IPS-20b (cell line): Measurements from ENCODE around the gene PIEZO1.

ENCODE experiments used
- H3K27ac ChIP-seq: one replicate; pipeline ENCODE4 v1.5.1; 2013; ENCODE audit warnings: low read length
- H3K27me3 ChIP-seq: 2 replicates; pipeline ENCODE4 v1.6.1; 2013; ENCODE audit warnings: mild to moderate bottlenecking, low read length, inconsistent platforms; ENCODE audit not compliant: insufficient read depth
- H3K36me3 ChIP-seq: 2 replicates; pipeline ENCODE4 v1.6.1; 2013; ENCODE audit warnings: low read depth, mild to moderate bottlenecking, inconsistent platforms, low read length, moderate library complexity; ENCODE audit not compliant: insufficient read depth
- H3K4me1 ChIP-seq: 2 replicates; pipeline ENCODE4 v1.6.1; 2013; ENCODE audit warnings: mild to moderate bottlenecking, control low read depth, inconsistent platforms, low read length, moderate library complexity; ENCODE audit not compliant: insufficient read depth
- H3K4me3 ChIP-seq: 2 replicates; pipeline ENCODE4 v1.5.1; 2013; ENCODE audit warnings: mild to moderate bottlenecking, low read length, inconsistent platforms
- H3K9ac ChIP-seq: 2 replicates; pipeline ENCODE4 v1.6.1; 2013; ENCODE audit warnings: low read depth, mild to moderate bottlenecking, inconsistent platforms, low read length, moderate library complexity
- H3K9me3 ChIP-seq: 2 replicates; pipeline ENCODE4 v1.6.1; 2013; ENCODE audit warnings: mild to moderate bottlenecking, low read depth, low read length, inconsistent platforms; ENCODE audit not compliant: insufficient read depth

The PIEZO1 gene

GRCh38 chr16:88766975-88767374, 18.0 kb downstream of the PIEZO1 start:
- H3K27ac ChIP-seq, result no peak overlapping the region
- no peak overlapping the region for H3K9ac ChIP-seq
- peaks cover 22% of the 10 kb centered on the region; the same call in 1 of the 2 replicates for H3K27me3 ChIP-seq
- H3K36me3 ChIP-seq, result no peaks in the 10 kb centered on the region
- no peaks in the 10 kb centered on the region for H3K9me3 ChIP-seq
- H3K4me1 ChIP-seq, result peaks cover 29% of the 10 kb centered on the region
- H3K4me3 ChIP-seq, result no peak overlapping the region

GRCh38 chr16:88764913-88765349, 20.1 kb downstream of the PIEZO1 start:
- Histone ChIP-seq H3K9ac (no peak overlapping the region), H3K27ac (no peak overlapping the region), H3K4me1 (peaks cover 18% of the 10 kb centered on the region), H3K4me3 (no peak overlapping the region), H3K36me3 (no peaks in the 10 kb centered on the region), H3K27me3 (peaks cover 7% of the 10 kb centered on the region; the same call in 1 of the 2 replicates), H3K9me3 (no peaks in the 10 kb centered on the region)

- Histone ChIP-seq H3K4me1 (peaks cover 23% of the 10 kb centered on the region), H3K4me3 (no peak overlapping the region)
Measured at GRCh38 chr16:88764080-88764479, 20.9 kb downstream of the PIEZO1 start.

GRCh38 chr16:88763502-88764053, 21.4 kb downstream of the PIEZO1 start:
- Histone ChIP-seq H3K27ac (peak overlapping the region; percentile 61), H3K4me1 (peaks cover 27% of the 10 kb centered on the region), H3K9me3 (no peaks in the 10 kb centered on the region), H3K36me3 (no peaks in the 10 kb centered on the region), H3K9ac (peak overlapping the region; percentile 50; the same call in 1 of the 2 replicates), H3K4me3 (peak overlapping the region; percentile 10; the same call in 1 of the 2 replicates), H3K27me3 (peaks cover 5% of the 10 kb centered on the region; the same call in 1 of the 2 replicates)

More at GRCh38 chr16:88764080-88764479, 20.9 kb downstream of the PIEZO1 start:
- H3K27me3 ChIP-seq, result peaks cover 5% of the 10 kb centered on the region; the same call in 1 of the 2 replicates
- H3K36me3 ChIP-seq, result no peaks in the 10 kb centered on the region
- no peaks in the 10 kb centered on the region for H3K9me3 ChIP-seq
- no peak overlapping the region for H3K27ac ChIP-seq
- no peak overlapping the region; the same call in 1 of the 2 replicates for H3K9ac ChIP-seq

DNA sequence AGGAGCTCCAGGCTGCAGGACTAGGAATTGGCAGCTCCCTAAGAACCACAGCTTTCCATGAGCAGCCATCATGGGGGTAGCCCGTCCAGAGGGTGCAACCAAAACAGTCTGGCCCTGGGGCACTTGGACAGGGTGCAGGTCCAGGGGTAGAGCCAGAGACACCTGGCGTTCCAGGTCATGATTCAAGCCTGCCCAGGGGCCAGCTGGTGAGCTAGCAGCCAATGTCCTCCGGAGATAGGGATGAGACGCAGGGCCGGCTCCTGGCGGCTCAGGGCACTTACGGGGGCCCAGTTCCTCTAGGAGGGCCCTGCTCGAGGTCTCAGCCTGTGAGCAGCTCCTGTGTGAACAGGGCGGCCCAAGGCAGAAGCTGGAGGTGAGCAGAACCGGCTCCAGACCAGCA, 22.1 kb downstream of the PIEZO1 start:
- Histone ChIP-seq H3K27me3 (peaks cover 5% of the 10 kb centered on the region; the same call in 1 of the 2 replicates), H3K9me3 (no peaks in the 10 kb centered on the region), H3K4me3 (no peak overlapping the region), H3K9ac (peak overlapping the region; percentile 50; the same call in 1 of the 2 replicates), H3K4me1 (peaks cover 27% of the 10 kb centered on the region), H3K27ac (peak overlapping the region; percentile 61), H3K36me3 (no peaks in the 10 kb centered on the region)

GRCh38 chr16:88762258-88762870, 22.7 kb downstream of the PIEZO1 start:
- Histone ChIP-seq H3K36me3 (no peaks in the 10 kb centered on the region), H3K4me1 (peaks cover 27% of the 10 kb centered on the region), H3K27me3 (peaks cover 5% of the 10 kb centered on the region; the same call in 1 of the 2 replicates), H3K4me3 (no peak overlapping the region), H3K27ac (no peak overlapping the region), H3K9me3 (no peaks in the 10 kb centered on the region), H3K9ac (no peak overlapping the region)

GRCh38 chr16:88761830-88762229, 23.2 kb downstream of the PIEZO1 start:
- Histone ChIP-seq H3K36me3 (no peaks in the 10 kb centered on the region), H3K4me3 (no peak overlapping the region), H3K9ac (no peak overlapping the region), H3K27ac (no peak overlapping the region), H3K9me3 (no peaks in the 10 kb centered on the region), H3K27me3 (peaks cover 3% of the 10 kb centered on the region; the same call in 1 of the 2 replicates), H3K4me1 (peaks cover 27% of the 10 kb centered on the region)

- H3K4me1 ChIP-seq, result peaks cover 27% of the 10 kb centered on the region
- no peak overlapping the region for H3K4me3 ChIP-seq
- H3K36me3 ChIP-seq, result no peaks in the 10 kb centered on the region
- H3K9ac ChIP-seq, result no peak overlapping the region
- H3K9me3 ChIP-seq, result no peaks in the 10 kb centered on the region
- no peaks in the 10 kb centered on the region; the same call in 1 of the 2 replicates for H3K27me3 ChIP-seq
- H3K27ac ChIP-seq, result no peak overlapping the region
Measured at GRCh38 chr16:88761143-88761534, 23.9 kb downstream of the PIEZO1 start.

DNA sequence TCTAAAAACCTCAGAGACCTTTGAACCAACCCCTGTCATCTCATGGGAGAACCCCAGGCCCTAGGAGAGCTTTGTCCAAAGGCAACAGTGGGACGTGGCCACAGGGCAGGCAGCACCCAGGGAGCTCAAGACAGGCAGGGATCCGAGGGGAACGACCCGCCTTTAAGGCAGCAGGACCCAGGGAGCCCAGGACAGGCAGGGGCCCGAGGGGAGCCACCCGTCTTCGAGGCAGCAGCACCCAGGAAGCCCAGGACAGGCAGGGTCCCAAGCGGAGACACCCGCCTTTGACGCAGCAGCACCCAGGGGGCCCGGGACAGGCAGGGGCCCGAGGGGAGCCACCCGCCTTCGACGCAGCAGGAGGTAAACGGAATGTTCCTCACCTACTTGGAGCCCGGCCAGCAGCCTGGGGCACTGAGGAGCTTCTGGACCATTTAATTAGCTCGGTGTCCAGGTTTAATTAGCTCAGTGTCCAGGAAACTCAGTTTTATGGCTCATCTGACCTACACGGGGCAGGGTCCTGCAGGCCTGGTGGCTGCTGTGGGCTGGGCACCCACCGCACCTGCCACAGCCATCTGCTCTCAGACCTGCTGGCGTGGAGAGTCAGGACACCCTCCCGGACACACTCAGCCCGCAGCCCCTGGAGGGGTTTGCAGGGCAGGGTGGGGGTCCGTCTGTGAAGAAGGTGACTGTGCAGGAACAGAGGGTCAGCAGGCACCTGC, 24.4 kb downstream of the PIEZO1 start:
- H3K27me3 ChIP-seq, result no peaks in the 10 kb centered on the region; the same call in 1 of the 2 replicates
- H3K36me3 ChIP-seq, result no peaks in the 10 kb centered on the region
- H3K27ac ChIP-seq, result no peak overlapping the region
- H3K4me1 ChIP-seq, result peaks cover 27% of the 10 kb centered on the region
- no peak overlapping the region for H3K4me3 ChIP-seq
- no peaks in the 10 kb centered on the region for H3K9me3 ChIP-seq
- no peak overlapping the region for H3K9ac ChIP-seq

DNA sequence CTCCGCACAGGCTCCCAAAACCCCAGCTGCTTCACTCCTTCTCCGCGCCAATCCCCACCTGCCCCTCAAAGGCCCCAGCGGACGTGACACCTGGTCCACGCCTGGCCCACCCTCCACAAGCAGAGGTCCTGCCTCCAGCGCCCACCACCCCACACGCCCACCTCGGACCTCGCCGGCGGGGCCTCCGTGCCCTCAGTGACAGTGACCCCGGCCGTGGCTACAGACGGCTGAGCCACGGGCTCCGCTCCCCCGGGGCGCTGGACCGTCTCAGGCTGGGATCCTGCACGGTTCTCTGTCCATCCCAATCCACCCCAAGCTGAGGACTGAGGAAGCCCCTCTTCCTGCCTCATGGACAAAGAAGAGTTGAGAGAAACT, 25.1 kb downstream of the PIEZO1 start:
- Histone ChIP-seq H3K4me1 (peaks cover 29% of the 10 kb centered on the region), H3K27me3 (no peaks in the 10 kb centered on the region), H3K9ac (peak overlapping the region; percentile 66; the same call in 1 of the 2 replicates), H3K36me3 (no peaks in the 10 kb centered on the region), H3K9me3 (no peaks in the 10 kb centered on the region), H3K4me3 (no peak overlapping the region), H3K27ac (no peak overlapping the region)

GRCh38 chr16:88759245-88759975, 25.6 kb downstream of the PIEZO1 start:
- peaks cover 26% of the 10 kb centered on the region for H3K4me1 ChIP-seq

More at GRCh38 chr16:88759245-88759975, 25.6 kb downstream of the PIEZO1 start:
- no peaks in the 10 kb centered on the region for H3K9me3 ChIP-seq
- no peaks in the 10 kb centered on the region for H3K27me3 ChIP-seq
- no peaks in the 10 kb centered on the region for H3K36me3 ChIP-seq
- peak overlapping the region; percentile 55 for H3K27ac ChIP-seq
- H3K9ac ChIP-seq, result peak overlapping the region; percentile 66; the same call in 1 of the 2 replicates
- H3K4me3 ChIP-seq, result no peak overlapping the region
